Panc1 (cell line): ENCODE measurements around the gene PARVB. TPM values are rescaled to one million over a fixed set of nuclear protein-coding genes. Genes with fewer than 3 reads are reported as not detected.

Experiments
- ATAC-seq: fragments of 200-7000 bp; cut with Tn5 transposase; 2 replicates; pipeline ENCODE4 v1.9.1; 2020; ENCODE audit warnings: mild to moderate bottlenecking, moderate library complexity
- BruUV-seq: library from RNA; stranded (reverse); fragments of 400-500 nt; replicated peaks from 2 replicates; lab custom pipeline; 2021; lab: Mats Ljungman, UMichigan
- CTCF ChIA-PET: fragments of 300-600 bp; sonication (Branson Sonifier 250); formaldehyde crosslinking; loops from one replicate; lab custom pipeline; 2022; ENCODE audit warnings: antibody characterized with exemption; lab: Charles Lee
- POLR2A ChIA-PET: fragments of 300-600 bp; sonication (Branson Sonifier 250); formaldehyde crosslinking; loops from one replicate; lab custom pipeline; 2022; ENCODE audit warnings: antibody characterized with exemption; lab: Charles Lee
- DNase-seq: peaks from one replicate; pipeline ENCODE4 v3.0.0-alpha.2; 2010; ENCODE audit warnings: low read depth, low spot score
- H3K27ac ChIP-seq: 2 replicates; pipeline ENCODE4 v1.5.1; 2011; ENCODE audit warnings: mild to moderate bottlenecking, low read length, inconsistent platforms
- H3K27me3 ChIP-seq: fragments of 200-500 bp; sonication (Bioruptor generic); 2 replicates; pipeline ENCODE4 v1.6.0; 2014; ENCODE audit warnings: low read length, inconsistent platforms; ENCODE audit not compliant: control insufficient read depth, insufficient read depth
- H3K36me3 ChIP-seq: fragments of 200-500 bp; sonication (Bioruptor generic); 2 replicates; pipeline ENCODE4 v1.5.1; 2014; ENCODE audit warnings: inconsistent platforms, mild to moderate bottlenecking, low read length, moderate library complexity; ENCODE audit not compliant: control insufficient read depth, insufficient read depth
- H3K4me1 ChIP-seq: 2 replicates; pipeline ENCODE4 v1.5.1; 2011; ENCODE audit warnings: inconsistent platforms, mild to moderate bottlenecking, low read length, moderate library complexity; ENCODE audit not compliant: control insufficient read depth, insufficient read depth
- H3K4me3 ChIP-seq, 2 experiments: 2 replicates each; pipeline ENCODE4 v1.5.1; 2011 to 2012; ENCODE audit warnings: low read depth in 2 of 2, low read length in 2 of 2, mild to moderate bottlenecking in 2 of 2, inconsistent platforms in 1 of 2, moderate library complexity in 1 of 2
- H3K9me3 ChIP-seq: fragments of 200-500 bp; sonication (Bioruptor generic); 2 replicates; pipeline ENCODE4 v1.5.1; 2014; ENCODE audit warnings: low read depth, mild to moderate bottlenecking, inconsistent platforms, low read length, moderate library complexity; ENCODE audit not compliant: control insufficient read depth, insufficient read depth
- POLR2AphosphoS5 ChIP-seq: IDR thresholded peaks from 2 replicates; pipeline ENCODE4 v1.6.1; 2012; ENCODE audit warnings: mild to moderate bottlenecking, low read depth, low read length, moderate library complexity
- SIN3A ChIP-seq: IDR thresholded peaks from 2 replicates; pipeline ENCODE4 v1.6.1; 2012; ENCODE audit warnings: low read depth, mild to moderate bottlenecking, low read length, moderate library complexity, borderline replicate concordance; ENCODE audit not compliant: insufficient read depth
- TCF7L2 ChIP-seq: IDR thresholded peaks from 2 replicates; pipeline ENCODE4 v1.6.1; 2011; ENCODE audit warnings: mild to moderate bottlenecking, low read depth, low read length, inconsistent platforms
- in situ Hi-C: cut with HindIII; loops from 2 replicates; pipeline ENCODE4 v1.10.0; 2016; ENCODE audit warnings: low sequenced_read_pairs, low pct_unique_long_range_greater_than_20kb
- intact Hi-C: fragments of 100-400 bp; cut with micrococcal nuclease; formaldehyde crosslinking; loops from one replicate; pipeline ENCODE4 v1.10.0; 2022; ENCODE audit not compliant: unreplicated experiment
- total RNA-seq: library from RNA; stranded (reverse); gene quantifications from one replicate; pipeline ENCODE4 v1.2.1, GENCODE V29; 2021; ENCODE audit not compliant: unreplicated experiment
- TF ChIP-seq, protein P1 (sequence below): fragments of 450-650 bp; IDR thresholded peaks from 2 replicates; pipeline ENCODE4 v1.5.1; 2017; ENCODE audit warnings: mild to moderate bottlenecking
- TF ChIP-seq, protein P2 (sequence below), 2 experiments: IDR thresholded peaks; 2 replicates each; pipeline ENCODE4 v1.6.1; 2011 to 2012; ENCODE audit warnings: low read depth in 2 of 2, control low read depth in 1 of 2, low read length in 1 of 2, mild to moderate bottlenecking in 1 of 2, moderate library complexity in 1 of 2; ENCODE audit not compliant: insufficient read depth in 1 of 2

The PARVB gene
- total RNA-seq, 1 experiment from 2014 or later = 28.1 TPM

DNA sequence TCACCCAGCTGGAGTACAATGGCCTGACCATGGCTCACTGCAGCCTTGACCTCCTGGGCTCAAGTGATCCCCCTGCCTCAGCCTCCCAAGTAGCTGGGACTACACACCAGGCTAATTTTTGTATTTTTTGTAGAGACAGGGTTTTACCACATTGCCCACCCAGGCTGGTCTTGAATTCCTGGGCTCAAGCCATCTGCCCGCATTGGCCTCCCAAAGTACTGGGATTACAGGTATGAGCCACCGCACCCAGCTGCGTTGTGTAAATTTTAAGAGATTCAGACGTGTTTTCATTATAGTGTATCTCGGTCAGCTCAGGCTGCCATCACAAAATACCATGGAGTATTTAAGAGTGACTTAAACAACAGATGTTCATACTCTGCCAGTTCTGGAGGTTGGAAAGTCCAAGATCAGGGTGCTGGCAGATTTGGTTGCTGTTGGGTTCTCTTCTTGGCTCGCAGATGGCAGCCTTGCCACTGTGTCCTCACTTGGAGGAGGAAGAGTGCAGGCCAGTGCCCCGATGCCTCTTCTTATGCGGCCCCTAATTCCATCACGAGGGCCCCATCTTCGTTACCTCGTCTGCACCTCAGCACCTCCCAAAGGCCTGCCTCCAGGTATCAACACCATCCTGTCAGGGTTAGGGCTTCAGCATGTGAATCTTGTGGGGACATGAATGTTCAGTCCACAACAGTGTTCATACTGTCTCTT is 32.6 kb upstream of the PARVB start:
- CTCF ChIA-PET = interaction anchor here (0.6 to 2.6 kb wide), 2 partner anchors 45 to 95 kb away, joined by 3 to 31 read pairs; no protein-coding TSS in a partner anchor
- ATAC-seq (no peak), DNase-seq (no peak)
- no peaks in the 10 kb centered on the region for H3K9me3 ChIP-seq
- in situ Hi-C loops (no loop called here), intact Hi-C loops (loop anchor here (5.0 kb wide), 2 partner anchors 96 to 636 kb away; no protein-coding TSS in a partner anchor)
- H3K4me3 ChIP-seq = no peak overlapping the region
- TF ChIP-seq, protein P1, sequence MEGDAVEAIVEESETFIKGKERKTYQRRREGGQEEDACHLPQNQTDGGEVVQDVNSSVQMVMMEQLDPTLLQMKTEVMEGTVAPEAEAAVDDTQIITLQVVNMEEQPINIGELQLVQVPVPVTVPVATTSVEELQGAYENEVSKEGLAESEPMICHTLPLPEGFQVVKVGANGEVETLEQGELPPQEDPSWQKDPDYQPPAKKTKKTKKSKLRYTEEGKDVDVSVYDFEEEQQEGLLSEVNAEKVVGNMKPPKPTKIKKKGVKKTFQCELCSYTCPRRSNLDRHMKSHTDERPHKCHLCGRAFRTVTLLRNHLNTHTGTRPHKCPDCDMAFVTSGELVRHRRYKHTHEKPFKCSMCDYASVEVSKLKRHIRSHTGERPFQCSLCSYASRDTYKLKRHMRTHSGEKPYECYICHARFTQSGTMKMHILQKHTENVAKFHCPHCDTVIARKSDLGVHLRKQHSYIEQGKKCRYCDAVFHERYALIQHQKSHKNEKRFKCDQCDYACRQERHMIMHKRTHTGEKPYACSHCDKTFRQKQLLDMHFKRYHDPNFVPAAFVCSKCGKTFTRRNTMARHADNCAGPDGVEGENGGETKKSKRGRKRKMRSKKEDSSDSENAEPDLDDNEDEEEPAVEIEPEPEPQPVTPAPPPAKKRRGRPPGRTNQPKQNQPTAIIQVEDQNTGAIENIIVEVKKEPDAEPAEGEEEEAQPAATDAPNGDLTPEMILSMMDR = no peak
- no peak for TF ChIP-seq SIN3A
- TF ChIP-seq POLR2AphosphoS5 = no peak
- TF ChIP-seq TCF7L2 = no peak
- TF ChIP-seq, protein P2, sequence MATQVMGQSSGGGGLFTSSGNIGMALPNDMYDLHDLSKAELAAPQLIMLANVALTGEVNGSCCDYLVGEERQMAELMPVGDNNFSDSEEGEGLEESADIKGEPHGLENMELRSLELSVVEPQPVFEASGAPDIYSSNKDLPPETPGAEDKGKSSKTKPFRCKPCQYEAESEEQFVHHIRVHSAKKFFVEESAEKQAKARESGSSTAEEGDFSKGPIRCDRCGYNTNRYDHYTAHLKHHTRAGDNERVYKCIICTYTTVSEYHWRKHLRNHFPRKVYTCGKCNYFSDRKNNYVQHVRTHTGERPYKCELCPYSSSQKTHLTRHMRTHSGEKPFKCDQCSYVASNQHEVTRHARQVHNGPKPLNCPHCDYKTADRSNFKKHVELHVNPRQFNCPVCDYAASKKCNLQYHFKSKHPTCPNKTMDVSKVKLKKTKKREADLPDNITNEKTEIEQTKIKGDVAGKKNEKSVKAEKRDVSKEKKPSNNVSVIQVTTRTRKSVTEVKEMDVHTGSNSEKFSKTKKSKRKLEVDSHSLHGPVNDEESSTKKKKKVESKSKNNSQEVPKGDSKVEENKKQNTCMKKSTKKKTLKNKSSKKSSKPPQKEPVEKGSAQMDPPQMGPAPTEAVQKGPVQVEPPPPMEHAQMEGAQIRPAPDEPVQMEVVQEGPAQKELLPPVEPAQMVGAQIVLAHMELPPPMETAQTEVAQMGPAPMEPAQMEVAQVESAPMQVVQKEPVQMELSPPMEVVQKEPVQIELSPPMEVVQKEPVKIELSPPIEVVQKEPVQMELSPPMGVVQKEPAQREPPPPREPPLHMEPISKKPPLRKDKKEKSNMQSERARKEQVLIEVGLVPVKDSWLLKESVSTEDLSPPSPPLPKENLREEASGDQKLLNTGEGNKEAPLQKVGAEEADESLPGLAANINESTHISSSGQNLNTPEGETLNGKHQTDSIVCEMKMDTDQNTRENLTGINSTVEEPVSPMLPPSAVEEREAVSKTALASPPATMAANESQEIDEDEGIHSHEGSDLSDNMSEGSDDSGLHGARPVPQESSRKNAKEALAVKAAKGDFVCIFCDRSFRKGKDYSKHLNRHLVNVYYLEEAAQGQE (IDR thresholded peaks at IDR 0.05; ENCODE audit: insufficient read depth in 1 of 2, low read depth in 2 of 2, low read length in 1 of 2) = no peak
- no peaks in the 10 kb centered on the region for H3K4me1 ChIP-seq
- H3K36me3 ChIP-seq = peaks cover 3% of the 10 kb centered on the region; the same call in 1 of the 2 replicates
- no TSS peak for BruUV-seq
- POLR2A ChIA-PET = no interaction called here
- H3K27ac ChIP-seq = no peak overlapping the region
- H3K27me3 ChIP-seq = no peaks in the 10 kb centered on the region

DNA sequence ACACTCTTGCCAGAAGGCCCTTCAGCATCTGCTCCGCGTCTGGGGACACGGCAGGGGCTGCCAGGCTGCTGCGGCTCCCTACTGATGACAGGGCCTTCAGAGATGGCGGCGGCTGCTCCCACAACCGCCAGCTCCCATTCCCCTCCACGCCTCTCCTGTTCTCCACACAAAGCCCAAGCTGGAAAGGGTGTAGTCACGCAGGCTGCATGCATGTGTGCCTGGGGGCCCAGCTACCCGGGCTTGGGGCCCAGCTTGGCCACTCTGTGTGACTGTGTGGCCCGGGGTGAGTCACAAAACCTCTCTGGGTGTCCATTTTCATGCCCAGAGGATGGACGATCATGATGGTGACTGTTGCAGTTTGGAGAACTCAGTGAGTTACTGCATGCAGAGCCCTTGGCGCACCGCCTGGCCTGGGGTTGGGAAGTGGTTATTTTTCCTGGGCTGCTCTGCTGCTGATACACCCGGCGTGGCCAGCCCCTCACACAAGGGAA is 31.7 kb upstream of the PARVB start:
- in situ Hi-C loops (no loop called here), intact Hi-C loops (loop anchor here (5.0 kb wide), 2 partner anchors 95 to 635 kb away; no protein-coding TSS in a partner anchor)
- no peak overlapping the region for H3K4me3 ChIP-seq
- no peaks in the 10 kb centered on the region for H3K27me3 ChIP-seq
- no peak overlapping the region for H3K27ac ChIP-seq
- ATAC-seq (peak; percentile 56; the same call in 1 of the 2 replicates), DNase-seq (no peak)
- BruUV-seq = no TSS peak
- ChIA-PET POLR2A (no interaction called here), CTCF (interaction anchor here (1.7 to 2.6 kb wide), 2 partner anchors 94 to 634 kb away, joined by 4 to 31 read pairs; no protein-coding TSS in a partner anchor)
- no peaks in the 10 kb centered on the region for H3K4me1 ChIP-seq
- peaks cover 3% of the 10 kb centered on the region; the same call in 1 of the 2 replicates for H3K36me3 ChIP-seq
- no peaks in the 10 kb centered on the region for H3K9me3 ChIP-seq
- TF ChIP-seq, protein P2 (IDR thresholded peaks at IDR 0.05; ENCODE audit: insufficient read depth in 1 of 2, low read depth in 2 of 2, low read length in 1 of 2) = no peak
- TF ChIP-seq, protein P1 = no peak
- no peak for TF ChIP-seq POLR2AphosphoS5
